HFF-Myc (cell line): Measurements from ENCODE around the gene TPST2.

Source experiments
- DNase-seq: peaks from one replicate; pipeline ENCODE4 v3.0.0-alpha.2; 2011; ENCODE audit warnings: low read depth; ENCODE audit errors: extremely low read depth
- H3K4me3 ChIP-seq: replicated peaks from 2 replicates; pipeline ENCODE4 v1.5.1; 2011; ENCODE audit warnings: low read depth, mild to moderate bottlenecking, control low read depth, low read length
- TF ChIP-seq, protein P1 (sequence below): IDR thresholded peaks from 2 replicates; pipeline ENCODE4 v1.5.1; 2012; ENCODE audit warnings: mild to moderate bottlenecking, low read depth, low read length, control low read depth; ENCODE audit errors: missing control alignments

The TPST2 gene

DNA sequence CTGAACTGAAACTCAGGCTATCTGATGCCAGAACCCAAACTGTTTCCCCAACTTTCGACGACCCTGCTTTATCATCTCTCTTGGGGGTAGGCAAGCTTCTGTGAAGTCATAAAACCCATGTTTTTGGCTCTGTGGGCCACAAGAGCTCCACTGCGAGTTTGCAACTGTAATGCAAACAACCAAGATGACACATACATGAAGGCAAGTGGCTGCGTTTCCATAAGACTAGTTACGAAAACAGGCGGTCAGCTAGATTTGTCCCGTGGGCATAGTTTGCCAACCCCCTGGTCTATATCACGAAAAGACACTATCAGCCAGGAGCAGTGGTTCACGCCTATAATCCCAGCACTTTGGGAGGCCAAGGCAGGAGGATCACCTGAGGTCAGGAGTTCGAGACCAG is 37.5 kb downstream of the TPST2 start:
- no peak for DNase-seq
- TF ChIP-seq, protein P1, sequence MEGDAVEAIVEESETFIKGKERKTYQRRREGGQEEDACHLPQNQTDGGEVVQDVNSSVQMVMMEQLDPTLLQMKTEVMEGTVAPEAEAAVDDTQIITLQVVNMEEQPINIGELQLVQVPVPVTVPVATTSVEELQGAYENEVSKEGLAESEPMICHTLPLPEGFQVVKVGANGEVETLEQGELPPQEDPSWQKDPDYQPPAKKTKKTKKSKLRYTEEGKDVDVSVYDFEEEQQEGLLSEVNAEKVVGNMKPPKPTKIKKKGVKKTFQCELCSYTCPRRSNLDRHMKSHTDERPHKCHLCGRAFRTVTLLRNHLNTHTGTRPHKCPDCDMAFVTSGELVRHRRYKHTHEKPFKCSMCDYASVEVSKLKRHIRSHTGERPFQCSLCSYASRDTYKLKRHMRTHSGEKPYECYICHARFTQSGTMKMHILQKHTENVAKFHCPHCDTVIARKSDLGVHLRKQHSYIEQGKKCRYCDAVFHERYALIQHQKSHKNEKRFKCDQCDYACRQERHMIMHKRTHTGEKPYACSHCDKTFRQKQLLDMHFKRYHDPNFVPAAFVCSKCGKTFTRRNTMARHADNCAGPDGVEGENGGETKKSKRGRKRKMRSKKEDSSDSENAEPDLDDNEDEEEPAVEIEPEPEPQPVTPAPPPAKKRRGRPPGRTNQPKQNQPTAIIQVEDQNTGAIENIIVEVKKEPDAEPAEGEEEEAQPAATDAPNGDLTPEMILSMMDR: no peak

DNA sequence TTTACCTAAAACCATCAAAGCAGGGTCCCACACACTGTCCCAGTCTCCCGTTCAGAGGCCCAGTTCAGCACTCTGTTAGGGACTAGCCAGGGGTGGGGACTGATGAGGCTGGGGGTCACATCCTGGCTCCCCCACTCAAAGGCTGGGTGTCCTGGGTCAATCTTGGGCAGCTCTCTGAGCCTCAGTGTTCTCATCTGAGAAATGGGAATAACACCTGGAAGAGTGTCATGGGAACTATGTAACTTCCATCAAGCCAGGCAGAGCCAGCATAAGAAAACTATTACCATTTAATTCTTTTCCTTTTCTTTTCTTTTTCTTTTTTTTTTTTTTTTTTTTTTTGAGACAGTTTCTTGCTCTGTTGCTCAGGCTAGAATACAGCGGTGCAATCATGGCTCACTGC is 38.4 kb downstream of the TPST2 start:
- DNase-seq: no peak
- H3K4me3 ChIP-seq: no peak overlapping the region
- TF ChIP-seq, protein P1: no peak

More for the DNA sequence above, 37.5 kb downstream of the TPST2 start:
- no peak overlapping the region for H3K4me3 ChIP-seq

DNA sequence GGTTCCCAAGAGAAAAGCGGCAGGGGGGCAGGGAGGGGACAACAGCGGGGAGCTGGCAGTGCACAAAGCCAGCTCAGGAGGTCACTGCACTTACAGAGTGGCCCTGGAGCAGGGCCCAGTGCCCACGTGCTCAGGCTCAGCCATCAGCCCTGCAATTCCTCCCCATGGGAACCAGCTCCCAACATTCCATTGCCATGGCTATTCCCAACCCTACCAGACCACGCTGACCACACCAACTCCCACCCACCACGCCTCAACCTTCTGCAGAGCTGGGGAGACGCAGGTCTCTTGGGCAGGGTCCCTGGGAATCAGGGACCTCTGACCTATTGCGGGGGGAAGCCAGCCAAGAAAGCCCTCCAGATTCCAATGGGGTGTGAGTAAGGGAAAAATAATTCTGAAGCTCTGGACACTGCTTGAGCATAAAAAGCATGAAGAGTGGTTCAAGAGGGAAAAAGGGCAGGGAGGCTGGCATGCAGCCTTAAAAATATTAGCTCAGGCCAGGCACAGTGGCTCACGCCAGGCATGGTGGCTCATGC is 39.4 kb downstream of the TPST2 start:
- peak; percentile 59 for DNase-seq
- TF ChIP-seq, protein P1: no peak
- H3K4me3 ChIP-seq: no peak overlapping the region

DNA sequence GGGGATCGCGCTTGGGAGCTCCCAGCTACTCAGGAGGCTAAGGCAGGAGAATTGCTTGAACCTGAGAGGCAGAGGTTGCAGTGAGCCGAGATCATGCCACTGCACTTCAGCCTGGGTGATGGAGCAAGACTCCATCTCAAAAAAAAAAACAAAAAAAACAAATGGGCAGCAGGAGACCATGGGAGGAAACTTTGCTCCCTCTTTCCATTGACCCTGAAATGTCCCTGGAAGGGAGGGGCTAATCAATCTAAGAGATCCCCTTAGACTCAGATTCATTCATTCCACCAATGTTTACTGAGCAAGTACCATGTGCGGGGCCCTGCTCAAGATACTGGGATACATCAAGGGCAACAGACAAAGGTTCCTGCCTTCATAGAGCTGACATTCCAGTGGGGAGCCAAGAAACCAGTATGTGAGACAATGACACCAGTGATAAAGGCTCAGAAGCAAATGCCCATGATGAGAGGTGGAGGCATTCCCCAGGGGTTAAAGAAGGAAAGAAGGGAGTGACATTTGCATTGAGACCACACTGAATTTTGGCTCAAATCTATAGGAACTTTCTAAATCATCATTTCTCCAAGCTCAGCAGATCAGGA is 39.9 kb downstream of the TPST2 start:
- no peak overlapping the region for H3K4me3 ChIP-seq
- no peak for DNase-seq
- TF ChIP-seq, protein P1: no peak

DNA sequence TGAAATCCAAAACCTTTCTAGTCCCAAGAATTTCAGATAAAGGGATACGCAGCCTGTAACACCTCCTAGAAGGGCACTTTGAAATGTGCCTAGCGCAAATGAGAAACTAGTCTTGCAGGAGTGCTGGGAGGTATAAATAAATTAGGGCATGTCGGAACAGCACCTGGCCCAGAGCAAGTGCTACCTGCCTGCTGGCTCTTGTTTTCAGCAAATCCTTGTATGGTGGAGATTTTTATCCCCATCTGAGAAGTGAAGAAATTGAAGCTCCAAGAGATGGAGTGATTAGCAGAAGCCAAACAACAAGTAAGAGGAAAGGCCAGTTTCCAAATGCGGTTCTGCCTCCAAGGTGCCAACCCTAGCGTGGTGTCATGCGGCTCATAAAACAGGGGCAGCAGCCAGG is 40.9 kb downstream of the TPST2 start:
- no peak overlapping the region for H3K4me3 ChIP-seq
- TF ChIP-seq, protein P1: no peak
- DNase-seq: no peak

DNA sequence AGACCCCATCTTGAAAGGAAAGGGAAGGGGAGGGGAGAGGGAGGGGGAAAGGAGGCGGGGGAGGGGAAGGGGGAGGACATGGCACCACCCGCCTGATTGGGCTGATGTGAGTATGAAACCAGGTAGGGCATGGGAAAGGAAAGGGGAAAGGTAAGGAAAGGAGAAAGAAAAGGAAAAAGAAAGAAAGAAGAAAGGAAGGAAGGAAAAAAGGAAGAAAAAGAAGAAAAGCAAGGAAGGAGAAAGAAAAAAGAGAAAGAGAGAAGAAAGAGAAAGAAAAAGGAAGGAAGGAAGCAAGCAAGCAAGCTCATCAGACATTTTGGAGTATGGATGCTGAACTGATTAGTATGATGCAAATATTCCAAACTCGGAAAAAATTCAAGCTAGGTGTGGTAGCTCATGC is 41.6 kb downstream of the TPST2 start:
- no peak for DNase-seq
- no peak overlapping the region for H3K4me3 ChIP-seq
- TF ChIP-seq, protein P1: no peak

DNA sequence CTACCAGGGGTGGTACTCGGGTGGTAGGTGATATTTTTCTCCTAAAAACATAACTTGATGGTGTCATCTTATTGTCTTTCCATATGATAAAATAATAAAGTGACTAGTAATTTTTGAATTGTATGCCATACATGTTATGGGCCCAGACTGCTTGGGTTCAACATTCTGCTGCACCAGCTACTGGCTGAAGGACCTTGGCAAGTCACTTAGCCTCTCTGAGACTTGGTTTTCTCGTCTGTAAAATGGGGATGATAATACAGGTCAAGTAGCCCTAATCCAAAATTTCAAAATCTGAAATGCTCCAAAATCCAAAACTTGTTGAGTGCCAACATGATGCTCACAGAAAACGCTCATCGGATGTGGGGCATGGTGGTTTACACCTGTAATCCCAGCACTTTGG is 42.1 kb downstream of the TPST2 start:
- TF ChIP-seq, protein P1: no peak
- no peak for DNase-seq

More for the DNA sequence above, 42.1 kb downstream of the TPST2 start:
- H3K4me3 ChIP-seq: no peak overlapping the region
